Muscle layer of colon (tissue), 2 donors: ENCODE results near the gene FOXD2.

Source experiments
- H3K27ac ChIP-seq: one replicate; pipeline ENCODE4 v1.7.0; 2013; ENCODE audit warnings: low read depth, mild to moderate bottlenecking, low read length, moderate library complexity
- H3K27me3 ChIP-seq, 2 donors: one replicate each; pipeline ENCODE4 v1.7.0; 2013; ENCODE audit warnings: low read length in 2 of 2, mild to moderate bottlenecking in 2 of 2; ENCODE audit not compliant: insufficient read depth in 2 of 2, control insufficient read depth in 1 of 2
- H3K36me3 ChIP-seq: one replicate; pipeline ENCODE4 v1.7.0; 2013; ENCODE audit warnings: mild to moderate bottlenecking, low read length; ENCODE audit not compliant: insufficient read depth
- H3K4me1 ChIP-seq: one replicate; pipeline ENCODE4 v1.7.0; 2013; ENCODE audit warnings: mild to moderate bottlenecking, low read length; ENCODE audit not compliant: insufficient read depth
- H3K4me3 ChIP-seq, 2 donors: one replicate each; pipeline ENCODE4 v1.7.0; 2013; ENCODE audit warnings: low read length in 2 of 2, low read depth in 1 of 2, mild to moderate bottlenecking in 1 of 2, moderate library complexity in 1 of 2
- H3K9ac ChIP-seq: one replicate; pipeline ENCODE4 v1.7.0; 2013; ENCODE audit warnings: low read length
- H3K9me3 ChIP-seq: one replicate; pipeline ENCODE4 v1.7.0; 2013; ENCODE audit warnings: mild to moderate bottlenecking, low read length
- donor health status: abdominal sarcoma.
- donor health status: Adenocarcinoma of cecum.

FOXD2 gene

GRCh38 chr1:47437447-47438164 is at the start of gene FOXD2:
TSS of gene FOXD2 (plus strand) at chr1:47438044. CDS start at chr1:47438136, 92 bp downstream.
- Histone ChIP-seq H3K4me1 (peaks cover 34% of the 10 kb centered on the region), H3K27me3 (peaks cover 60 to 96% of the 10 kb centered on the region in 2 donors), H3K36me3 (no peaks in the 10 kb centered on the region), H3K4me3 (peak within 1 kb of the TSS; percentile 47 to 58), H3K9ac (no peak within 1 kb of the TSS), H3K27ac (no peak within 1 kb of the TSS), H3K9me3 (no peaks in the 10 kb centered on the region)

- H3K4me1 ChIP-seq: no peaks in the 10 kb centered on the region
- H3K9ac ChIP-seq: no peak overlapping the region
- no peaks in the 10 kb centered on the region for H3K27me3 ChIP-seq
- H3K4me3 ChIP-seq: no peak overlapping the region
- H3K9me3 ChIP-seq: no peaks in the 10 kb centered on the region
- H3K36me3 ChIP-seq: no peaks in the 10 kb centered on the region
- no peak overlapping the region for H3K27ac ChIP-seq
These were observed 49.0 kb upstream of the FOXD2 start for GRCh38 chr1:47388891-47389238.

DNA sequence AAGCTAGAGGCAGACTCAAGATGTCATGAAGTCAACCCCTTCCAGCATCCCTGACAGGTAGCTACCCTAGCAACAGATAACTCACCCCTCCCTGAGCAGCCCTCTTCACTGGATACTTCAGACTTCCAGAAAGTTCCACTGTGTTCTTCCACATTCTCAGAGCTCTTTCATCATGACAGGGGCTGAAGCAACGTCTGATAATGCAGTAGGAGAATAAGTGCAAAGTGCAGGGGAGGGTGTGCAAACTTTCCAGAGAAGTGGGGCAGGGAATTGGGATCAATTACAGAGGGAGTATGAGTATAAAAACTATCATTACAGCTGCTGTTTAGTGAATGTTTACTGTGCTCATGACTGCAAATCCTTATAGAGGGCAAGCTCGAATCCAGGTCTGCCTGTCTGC is 48.1 kb upstream of the FOXD2 start:
- Histone ChIP-seq H3K27ac (no peak overlapping the region), H3K27me3 (peaks cover 0 to 4% of the 10 kb centered on the region in 2 donors), H3K9ac (no peak overlapping the region), H3K9me3 (no peaks in the 10 kb centered on the region), H3K4me1 (no peaks in the 10 kb centered on the region), H3K36me3 (no peaks in the 10 kb centered on the region), H3K4me3 (no peak overlapping the region)

GRCh38 chr1:47390843-47391242 is 47.0 kb upstream of the FOXD2 start:
- H3K9me3 ChIP-seq: no peaks in the 10 kb centered on the region
- no peak overlapping the region for H3K4me3 ChIP-seq
- no peak overlapping the region for H3K27ac ChIP-seq
- H3K9ac ChIP-seq: no peak overlapping the region
- peaks cover 0 to 4% of the 10 kb centered on the region in 2 donors for H3K27me3 ChIP-seq
- H3K4me1 ChIP-seq: no peaks in the 10 kb centered on the region
- H3K36me3 ChIP-seq: no peaks in the 10 kb centered on the region

DNA sequence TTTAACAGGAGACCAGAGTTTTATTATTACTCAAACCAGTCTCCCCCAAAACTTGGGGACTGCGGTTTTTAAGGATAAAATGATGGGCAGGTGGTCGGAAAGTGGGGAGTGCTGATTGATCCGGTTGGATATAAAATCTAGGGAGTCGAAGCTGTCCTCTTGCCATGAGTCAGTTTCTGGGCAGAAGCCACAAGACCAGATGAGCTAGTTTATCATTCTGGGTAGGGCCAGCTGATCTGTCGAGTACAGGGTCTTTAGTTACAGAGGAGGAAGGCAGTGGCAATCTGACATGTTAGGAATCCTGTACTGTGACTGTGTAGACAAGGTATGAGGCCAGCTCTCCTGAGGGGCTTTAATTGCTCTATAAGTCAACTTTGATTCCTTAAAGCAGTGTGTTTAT is 44.7 kb upstream of the FOXD2 start:
- H3K27me3 ChIP-seq: peaks cover 0 to 4% of the 10 kb centered on the region in 2 donors

GRCh38 chr1:47395433-47395832 is 42.4 kb upstream of the FOXD2 start:
- no peaks in the 10 kb centered on the region for H3K4me1 ChIP-seq
- H3K27ac ChIP-seq: no peak overlapping the region
- H3K27me3 ChIP-seq: peaks cover 0 to 4% of the 10 kb centered on the region in 2 donors
- no peak overlapping the region for H3K9ac ChIP-seq
- H3K36me3 ChIP-seq: no peaks in the 10 kb centered on the region
- no peak overlapping the region for H3K4me3 ChIP-seq
- no peaks in the 10 kb centered on the region for H3K9me3 ChIP-seq

More for the DNA sequence above, 44.7 kb upstream of the FOXD2 start:
- no peak overlapping the region for H3K9ac ChIP-seq
- H3K36me3 ChIP-seq: no peaks in the 10 kb centered on the region
- no peak overlapping the region for H3K4me3 ChIP-seq
- no peak overlapping the region for H3K27ac ChIP-seq
- no peaks in the 10 kb centered on the region for H3K9me3 ChIP-seq
- no peaks in the 10 kb centered on the region for H3K4me1 ChIP-seq

GRCh38 chr1:47396671-47397196 is 41.1 kb upstream of the FOXD2 start:
- Histone ChIP-seq H3K9me3 (no peaks in the 10 kb centered on the region), H3K9ac (no peak overlapping the region), H3K4me1 (no peaks in the 10 kb centered on the region), H3K27me3 (peaks cover 0 to 4% of the 10 kb centered on the region in 2 donors), H3K27ac (no peak overlapping the region), H3K36me3 (no peaks in the 10 kb centered on the region), H3K4me3 (no peak overlapping the region)

DNA sequence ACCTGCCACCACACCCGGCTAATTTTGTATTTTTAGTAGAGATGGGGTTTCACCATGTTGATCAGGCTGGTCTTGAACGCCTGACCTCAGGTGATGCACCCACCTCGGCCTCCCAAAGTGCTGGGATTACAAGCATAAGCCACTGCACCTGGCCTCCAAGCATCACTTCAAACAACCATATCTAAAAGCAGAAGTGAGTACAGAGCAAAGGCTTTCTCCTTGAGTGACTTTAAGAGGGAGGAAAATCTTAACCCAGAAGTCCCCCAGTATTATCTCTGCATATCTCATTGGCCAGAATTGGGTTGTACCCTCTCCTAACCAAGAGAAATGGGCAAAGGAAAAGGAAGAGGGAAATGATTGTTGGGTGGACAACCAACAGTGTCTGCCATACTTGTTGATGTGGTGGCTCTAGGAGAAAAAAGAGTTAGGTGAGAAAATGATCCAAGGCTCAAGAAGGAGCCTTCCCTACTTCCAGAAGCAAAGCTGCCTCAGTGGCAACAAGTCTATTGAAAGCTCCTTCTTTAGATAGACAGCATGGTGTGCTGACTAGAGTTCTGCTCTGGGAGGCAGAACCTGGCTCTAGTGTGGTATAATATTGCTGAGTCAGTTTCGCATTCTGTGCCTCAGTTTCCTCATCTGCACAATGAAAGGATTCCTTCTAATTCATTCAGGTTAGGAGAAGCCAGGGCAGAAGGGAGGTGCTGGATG is 38.6 kb upstream of the FOXD2 start:
- Histone ChIP-seq H3K27me3 (peaks cover 0 to 2% of the 10 kb centered on the region in 2 donors), H3K36me3 (no peaks in the 10 kb centered on the region), H3K4me1 (no peaks in the 10 kb centered on the region), H3K27ac (no peak overlapping the region), H3K4me3 (no peak overlapping the region), H3K9me3 (no peaks in the 10 kb centered on the region), H3K9ac (no peak overlapping the region)

DNA sequence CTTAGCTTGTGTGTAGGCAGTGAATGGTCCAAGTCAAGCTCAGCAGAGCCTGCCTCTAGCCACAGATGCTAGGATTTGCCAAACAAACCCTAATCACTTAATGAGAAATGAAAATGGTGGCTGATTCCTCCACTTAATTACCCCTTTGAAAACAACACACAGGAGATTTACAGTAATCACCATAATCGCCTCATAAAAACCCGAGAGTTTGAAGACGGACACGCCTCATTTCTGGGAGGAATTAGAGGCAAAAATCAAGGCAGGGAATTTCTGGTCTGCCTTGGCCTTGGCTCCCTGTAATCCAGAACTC is 38.0 kb upstream of the FOXD2 start:
- no peaks in the 10 kb centered on the region for H3K36me3 ChIP-seq

DNA sequence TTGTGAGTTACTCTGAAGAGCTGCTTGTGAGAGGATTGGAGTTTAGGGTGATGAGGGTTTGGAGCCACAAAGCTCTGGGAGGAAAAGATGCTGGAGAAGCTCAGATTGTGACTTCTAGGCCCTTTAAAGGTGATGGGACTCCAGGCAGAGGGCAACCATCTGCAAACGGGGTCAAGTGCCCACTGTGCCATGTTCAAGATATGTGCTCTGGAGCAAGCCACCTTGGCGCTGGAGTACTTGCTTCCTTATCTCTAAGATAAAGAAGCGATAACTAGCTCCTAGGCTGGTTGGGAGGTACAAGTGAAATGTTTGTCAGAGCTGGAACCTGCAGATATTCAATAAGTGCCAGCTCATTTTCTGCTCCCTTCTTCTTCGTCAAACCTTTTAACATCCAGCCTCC is 36.1 kb upstream of the FOXD2 start:
- no peak overlapping the region for H3K4me3 ChIP-seq
- H3K27me3 ChIP-seq: no peaks in the 10 kb centered on the region
- no peaks in the 10 kb centered on the region for H3K9me3 ChIP-seq
- no peaks in the 10 kb centered on the region for H3K4me1 ChIP-seq
- no peak overlapping the region for H3K9ac ChIP-seq
- no peaks in the 10 kb centered on the region for H3K36me3 ChIP-seq
- no peak overlapping the region for H3K27ac ChIP-seq

More for the DNA sequence above, 38.0 kb upstream of the FOXD2 start:
- no peaks in the 10 kb centered on the region for H3K9me3 ChIP-seq
- H3K27me3 ChIP-seq: no peaks in the 10 kb centered on the region
- H3K27ac ChIP-seq: no peak overlapping the region
- H3K9ac ChIP-seq: no peak overlapping the region
- no peaks in the 10 kb centered on the region for H3K4me1 ChIP-seq
- no peak overlapping the region for H3K4me3 ChIP-seq

- no peak overlapping the region for H3K9ac ChIP-seq
- no peak overlapping the region for H3K27ac ChIP-seq
- H3K4me3 ChIP-seq: no peak overlapping the region
- H3K27me3 ChIP-seq: no peaks in the 10 kb centered on the region
- H3K9me3 ChIP-seq: no peaks in the 10 kb centered on the region
- no peaks in the 10 kb centered on the region for H3K4me1 ChIP-seq
- no peaks in the 10 kb centered on the region for H3K36me3 ChIP-seq
These were observed 35.3 kb upstream of the FOXD2 start for GRCh38 chr1:47402591-47402990.
